GM20431 (cell line): ENCODE results near the gene SLIT3.

Source experiments
- in situ Hi-C: fragments of 300-500 bp; cut with MseI, MboI; formaldehyde crosslinking; loops from one replicate; pipeline ENCODE4 v1.15.0; 2020; ENCODE audit warnings: low sequenced_read_pairs; ENCODE audit not compliant: unreplicated experiment

Gene SLIT3

GRCh38 chr5:168809218-168809617 is 491.7 kb downstream of the SLIT3 start:
- in situ Hi-C loops: no loop called here

DNA sequence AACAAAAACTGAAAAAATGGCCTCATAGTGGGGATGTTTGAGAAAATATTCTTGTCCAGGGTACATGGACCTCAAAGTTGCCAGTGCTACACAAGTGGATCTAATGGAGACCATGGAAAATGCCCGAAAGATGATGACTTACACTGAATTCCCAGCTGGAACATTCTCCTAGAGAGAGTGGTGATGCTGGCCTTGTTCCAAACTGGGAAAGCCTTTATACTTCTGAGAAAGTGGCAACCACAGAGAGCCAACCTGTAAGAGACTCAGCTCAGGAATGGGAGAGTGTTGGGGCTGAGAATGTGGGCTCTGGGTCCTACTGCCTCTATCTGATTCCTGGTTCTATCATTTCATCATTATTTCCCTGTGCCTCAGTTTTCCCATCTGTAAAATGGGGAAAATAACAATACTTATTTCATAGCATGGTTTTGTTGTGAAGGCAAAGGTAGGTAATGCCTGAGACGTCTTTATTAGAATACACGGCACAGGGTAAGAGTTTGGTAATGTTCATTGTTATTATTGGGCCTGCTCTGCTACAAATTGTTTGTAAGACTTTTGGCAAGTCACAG is 492.8 kb downstream of the SLIT3 start:
- in situ Hi-C loops: no loop called here

GRCh38 chr5:168807287-168807686 is 493.7 kb downstream of the SLIT3 start:
- in situ Hi-C loops: no loop called here

GRCh38 chr5:168803541-168803940 is 497.4 kb downstream of the SLIT3 start:
- in situ Hi-C loops: no loop called here

DNA sequence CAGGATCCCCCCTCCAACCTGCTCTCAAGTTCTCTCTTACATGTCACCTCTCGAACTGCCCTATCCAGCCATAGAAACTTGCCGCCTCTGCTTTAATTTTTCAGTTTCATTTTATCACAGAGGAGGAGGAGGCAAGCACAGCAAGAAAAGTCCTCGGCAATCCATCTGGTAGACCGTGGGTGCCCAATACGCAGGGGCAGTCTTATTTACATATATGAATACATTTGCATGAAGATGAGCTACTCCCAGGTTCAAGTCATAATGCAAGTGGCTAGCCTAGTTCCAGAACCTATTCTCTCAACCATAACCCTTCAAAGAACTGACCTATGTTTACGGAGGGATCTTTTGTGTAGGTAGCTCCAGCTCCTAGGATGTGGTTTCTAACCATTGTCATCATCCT is 498.6 kb downstream of the SLIT3 start:
- in situ Hi-C loops: no loop called here

GRCh38 chr5:168801567-168801966 is 499.4 kb downstream of the SLIT3 start:
- in situ Hi-C loops: no loop called here

DNA sequence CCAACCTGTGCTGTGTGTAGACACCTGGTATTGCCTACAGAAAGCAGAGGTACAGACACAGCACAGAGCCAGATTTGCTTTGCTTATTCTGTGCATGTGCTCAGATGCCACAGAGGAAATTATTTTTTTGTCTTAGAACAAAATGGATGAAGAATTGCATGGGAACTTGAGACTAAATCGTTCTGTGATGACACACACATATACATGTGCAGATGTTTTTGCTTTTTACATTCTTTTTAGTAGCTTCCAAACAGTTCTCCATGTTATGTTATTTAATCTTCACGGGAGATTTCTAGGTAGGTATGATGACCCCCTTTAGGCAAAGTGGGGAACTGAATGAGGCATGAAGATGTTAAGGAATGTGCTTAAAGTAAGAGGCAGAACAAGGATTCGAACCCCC is 500.2 kb downstream of the SLIT3 start:
- in situ Hi-C loops: no loop called here

GRCh38 chr5:168798065-168799023 is 502.6 kb downstream of the SLIT3 start:
- in situ Hi-C loops: no loop called here

DNA sequence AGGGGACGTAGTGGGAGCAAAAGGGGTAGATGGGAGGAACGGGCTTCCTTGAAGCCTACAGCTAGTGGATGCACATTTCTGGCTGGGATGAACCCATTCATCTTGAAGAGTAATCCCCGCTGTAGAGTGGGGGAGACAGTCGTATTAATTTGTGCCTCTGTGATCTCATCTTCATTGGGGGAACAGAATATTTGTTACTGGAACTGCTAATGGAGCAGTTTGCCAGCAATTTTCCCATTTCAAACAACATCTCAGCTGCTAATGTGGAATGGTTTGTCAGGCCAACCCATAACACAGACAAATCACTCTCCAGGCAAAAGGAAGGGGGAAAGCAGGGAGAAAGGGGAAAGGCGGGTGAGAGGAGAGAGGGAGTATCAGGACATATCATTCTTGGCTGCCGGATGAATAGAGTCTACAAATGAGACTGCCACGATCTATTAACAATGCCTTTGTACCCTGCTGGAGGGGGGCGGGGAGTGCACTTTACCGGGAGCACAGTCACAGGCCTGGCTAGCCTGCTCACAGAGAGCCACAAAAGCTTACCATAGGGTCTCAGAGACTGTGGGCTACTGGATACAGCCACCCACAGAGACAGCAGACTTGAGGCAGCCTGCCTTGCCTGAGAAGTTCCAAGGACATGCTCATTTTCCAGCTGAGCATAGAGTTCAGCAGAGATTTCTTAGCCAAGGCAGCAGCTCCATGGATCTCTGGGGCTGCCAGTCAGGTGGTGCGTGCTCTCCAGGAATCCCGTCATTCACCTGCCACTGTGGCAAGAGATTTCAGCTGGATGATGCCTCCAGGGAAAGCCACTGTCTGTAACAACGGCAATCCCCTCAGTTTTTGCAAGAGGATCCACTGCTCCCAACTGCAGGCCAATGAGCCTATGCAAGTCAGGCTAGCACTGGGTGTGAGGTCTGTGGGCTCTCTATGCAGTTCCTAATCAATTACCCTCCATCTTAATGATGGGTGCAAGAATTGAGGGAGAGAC is 504.1 kb downstream of the SLIT3 start:
- in situ Hi-C loops: no loop called here

GRCh38 chr5:168796000-168796399 is 504.9 kb downstream of the SLIT3 start:
- in situ Hi-C loops: no loop called here

DNA sequence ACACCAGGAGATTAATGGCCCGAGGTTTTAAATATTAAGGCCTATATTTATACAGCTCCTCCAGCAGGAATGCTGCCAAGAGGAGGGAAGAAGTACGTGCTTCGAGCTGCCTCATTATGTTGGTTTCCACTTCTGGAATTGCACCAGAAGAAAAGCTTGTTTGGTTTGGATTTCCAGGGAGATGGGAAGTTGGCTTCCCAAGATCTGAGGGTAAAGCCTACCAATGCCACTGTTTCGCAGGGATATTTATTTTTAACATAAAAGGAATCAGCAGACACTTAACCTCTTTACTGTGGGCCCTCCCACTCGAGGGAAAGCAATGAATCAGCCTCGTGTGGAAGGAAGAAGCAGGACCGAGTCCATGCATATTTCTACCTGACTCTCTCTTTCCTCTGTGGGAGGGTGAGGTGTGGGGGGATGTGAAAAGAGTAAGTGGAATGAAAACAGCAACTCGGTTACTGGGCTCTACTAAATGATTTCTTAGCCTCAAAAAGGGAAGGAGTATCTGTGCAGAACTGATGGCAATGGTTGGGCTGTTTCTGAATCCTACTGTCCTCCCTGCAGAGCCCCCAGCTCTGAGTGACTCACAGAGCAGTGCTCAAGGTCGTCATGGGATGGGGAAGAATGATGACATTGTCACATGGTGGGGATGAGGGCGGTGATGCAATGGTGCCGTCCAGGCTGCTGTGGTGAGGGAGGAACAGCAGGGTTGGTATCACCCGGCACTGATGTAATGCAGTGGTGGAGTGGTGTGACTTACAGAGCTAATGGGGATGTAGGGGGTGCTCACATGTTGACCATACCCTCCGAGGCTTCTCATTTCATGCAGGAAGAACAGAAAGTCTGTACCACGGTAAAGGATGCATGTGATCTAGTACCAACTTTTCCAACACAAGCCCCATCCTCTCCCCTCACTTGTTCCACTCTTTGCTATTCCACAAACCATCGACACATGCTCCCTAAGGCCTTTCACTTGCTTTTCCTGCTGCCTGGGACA is 506.8 kb downstream of the SLIT3 start:
- in situ Hi-C loops: no loop called here

- in situ Hi-C loops: no loop called here
Measured at GRCh38 chr5:168792678-168793077, 508.3 kb downstream of the SLIT3 start.

GRCh38 chr5:168790671-168791250 is 510.2 kb downstream of the SLIT3 start:
- in situ Hi-C loops: no loop called here

DNA sequence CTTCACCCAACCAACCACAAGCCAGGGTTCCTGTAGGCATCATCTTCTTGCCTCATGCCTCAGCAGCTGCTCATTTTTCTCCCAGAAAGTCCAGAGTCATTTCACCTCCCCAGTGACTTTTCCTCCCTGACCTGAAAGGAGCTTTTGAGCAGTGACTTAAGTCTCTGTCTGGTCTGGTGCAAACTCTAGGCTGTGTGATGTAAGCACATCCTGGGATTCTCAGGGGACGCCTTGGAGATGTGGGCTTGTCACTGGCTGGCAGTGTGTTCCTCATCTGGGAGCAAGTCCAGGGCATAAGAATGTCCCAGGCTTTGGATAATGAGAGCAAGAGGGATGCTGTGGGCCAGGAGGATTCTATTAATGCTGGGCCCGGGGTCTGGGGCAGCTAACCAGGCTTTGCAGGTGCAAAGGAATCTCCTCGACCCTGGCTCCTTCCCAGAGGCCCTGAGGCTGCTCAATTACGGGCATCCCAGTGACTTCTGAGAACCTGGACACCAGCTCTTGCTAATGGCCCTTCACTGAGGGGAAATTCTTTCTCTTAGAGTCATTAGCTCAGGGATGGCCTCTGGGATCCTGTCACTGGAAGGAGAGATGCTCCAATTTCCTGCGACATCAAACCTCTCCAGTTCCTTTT is 510.8 kb downstream of the SLIT3 start:
- in situ Hi-C loops: no loop called here

DNA sequence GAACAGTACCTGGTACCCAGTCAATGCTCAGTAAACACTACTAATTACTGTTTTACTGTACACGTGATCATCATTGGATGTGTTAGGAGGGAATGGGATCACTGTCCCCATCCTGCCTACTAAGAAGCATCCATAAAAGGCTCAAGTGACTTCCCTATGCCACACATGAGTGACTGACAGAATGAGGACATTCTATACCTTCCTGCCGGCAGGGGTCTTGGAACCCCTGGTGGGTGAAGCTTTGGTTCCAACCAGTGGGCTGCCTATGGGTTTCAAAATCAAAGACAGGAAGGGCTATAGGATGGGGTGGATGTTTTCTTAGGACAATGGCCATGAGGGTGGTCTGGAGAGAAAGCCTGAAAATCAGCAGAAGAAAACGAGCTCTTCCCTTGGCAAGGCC is 512.2 kb downstream of the SLIT3 start:
- in situ Hi-C loops: no loop called here

GRCh38 chr5:168788107-168788506 is 512.8 kb downstream of the SLIT3 start:
- in situ Hi-C loops: no loop called here

- in situ Hi-C loops: no loop called here
Measured at GRCh38 chr5:168786147-168786546, 514.8 kb downstream of the SLIT3 start.

GRCh38 chr5:168784454-168784853 is 516.5 kb downstream of the SLIT3 start:
- in situ Hi-C loops: no loop called here
